ENCODE results near the gene EARS2. TPM values are rescaled to one million over a fixed set of nuclear protein-coding genes. Genes with fewer than 3 reads are reported as not detected.
A peak's percentile ranks its signal among the peaks of the same experiment; 100 is the strongest.

Gene EARS2
- polyA plus RNA-seq, 1 donor, result 23.0 TPM

DNA sequence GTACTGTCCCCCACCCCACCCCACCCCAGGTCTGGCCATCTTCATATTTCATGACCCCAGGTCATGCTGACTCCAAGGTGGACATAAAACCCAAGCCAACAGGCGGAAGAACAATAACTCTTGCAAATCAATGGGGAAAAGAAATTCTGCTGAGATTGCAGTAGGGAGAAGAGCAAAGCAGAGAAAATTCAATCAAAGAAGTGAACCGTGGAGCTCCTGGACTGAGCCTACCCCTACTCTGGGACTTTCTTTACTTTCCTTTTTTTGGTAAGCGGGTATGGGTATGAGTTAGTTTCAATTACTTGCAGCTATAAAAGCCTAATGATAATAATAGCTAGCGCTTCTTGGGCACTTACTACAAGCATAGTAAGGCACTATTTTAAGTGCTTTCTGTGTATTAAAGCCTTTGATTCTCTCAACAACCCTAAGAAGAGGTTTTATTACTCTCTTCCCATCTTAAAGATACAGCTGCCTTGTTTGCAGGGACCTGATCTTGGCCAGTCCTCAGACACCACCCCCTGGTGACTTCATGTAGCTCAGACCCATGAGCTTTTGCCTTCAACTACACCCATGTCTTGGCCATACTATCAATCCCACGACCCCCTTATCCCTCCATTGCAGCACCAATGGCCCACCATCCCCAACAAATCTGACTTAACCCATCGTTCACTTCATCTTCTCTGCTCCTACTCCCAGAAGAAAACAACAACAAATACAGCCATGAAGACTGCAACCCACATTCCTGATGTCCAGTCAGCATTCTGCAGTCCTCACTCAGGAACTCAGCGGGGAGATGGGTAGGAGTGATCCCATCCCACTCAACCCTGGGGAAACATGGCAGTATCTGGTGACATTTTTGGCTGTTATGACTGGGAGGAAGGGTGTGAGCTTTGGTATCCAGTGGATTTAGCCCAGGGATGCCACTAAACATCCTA is 51.2 kb downstream of the EARS2 start:
- no peak for DNase-seq
- Histone ChIP-seq H3K27me3 (ENCODE audit: control insufficient read depth, insufficient read depth, low read length) (no peaks in the 10 kb centered on the region), H3K27ac (ENCODE audit: low read length) (no peak overlapping the region), H3K36me3 (ENCODE audit: control insufficient read depth, insufficient read depth, low read length) (peaks cover 15% of the 10 kb centered on the region), H3K4me3 (ENCODE audit: low read length) (no peak overlapping the region), H3K4me1 (ENCODE audit: control insufficient read depth, insufficient read depth, low read length) (no peaks in the 10 kb centered on the region), H3K9me3 (ENCODE audit: control insufficient read depth, low read depth, low read length) (no peaks in the 10 kb centered on the region)
- WGBS (ENCODE audit: insufficient coverage, low lambda C conversion rate), result 50% methylated on average over 1 of the region's 7 CpGs

GRCh38 chr16:23505180-23505665 is 51.9 kb downstream of the EARS2 start:
- H3K4me1 ChIP-seq (ENCODE audit: control insufficient read depth, insufficient read depth, low read length), result peaks cover 5% of the 10 kb centered on the region
- WGBS (ENCODE audit: insufficient coverage, low lambda C conversion rate), result no CpG with 5 or more reads among the region's 9 CpGs

GRCh38 chr16:23504453-23505179 is 52.5 kb downstream of the EARS2 start:
- no CpG with 5 or more reads among the region's 13 CpGs for WGBS (ENCODE audit: insufficient coverage, low lambda C conversion rate)
- no peak overlapping the region for H3K27ac ChIP-seq (ENCODE audit: low read length)
- H3K27me3 ChIP-seq (ENCODE audit: control insufficient read depth, insufficient read depth, low read length), result no peaks in the 10 kb centered on the region
- no peaks in the 10 kb centered on the region for H3K9me3 ChIP-seq (ENCODE audit: control insufficient read depth, low read depth, low read length)
- H3K36me3 ChIP-seq (ENCODE audit: control insufficient read depth, insufficient read depth, low read length), result peaks cover 15% of the 10 kb centered on the region
- no peak for DNase-seq
- H3K4me3 ChIP-seq (ENCODE audit: low read length), result no peak overlapping the region
- peaks cover 10% of the 10 kb centered on the region for H3K4me1 ChIP-seq (ENCODE audit: control insufficient read depth, insufficient read depth, low read length)

More at GRCh38 chr16:23505180-23505665, 51.9 kb downstream of the EARS2 start:
- no peak for DNase-seq
- no peak overlapping the region for H3K27ac ChIP-seq (ENCODE audit: low read length)
- H3K36me3 ChIP-seq (ENCODE audit: control insufficient read depth, insufficient read depth, low read length), result peaks cover 15% of the 10 kb centered on the region
- H3K9me3 ChIP-seq (ENCODE audit: control insufficient read depth, low read depth, low read length), result no peaks in the 10 kb centered on the region
- H3K4me3 ChIP-seq (ENCODE audit: low read length), result no peak overlapping the region
- H3K27me3 ChIP-seq (ENCODE audit: control insufficient read depth, insufficient read depth, low read length), result no peaks in the 10 kb centered on the region

- no peaks in the 10 kb centered on the region for H3K9me3 ChIP-seq (ENCODE audit: control insufficient read depth, low read depth, low read length)
- peaks cover 16% of the 10 kb centered on the region for H3K4me1 ChIP-seq (ENCODE audit: control insufficient read depth, insufficient read depth, low read length)
- no peak overlapping the region for H3K4me3 ChIP-seq (ENCODE audit: low read length)
- H3K27me3 ChIP-seq (ENCODE audit: control insufficient read depth, insufficient read depth, low read length), result no peaks in the 10 kb centered on the region
- WGBS (ENCODE audit: insufficient coverage, low lambda C conversion rate), result no CpG with 5 or more reads among the region's 5 CpGs
- H3K27ac ChIP-seq (ENCODE audit: low read length), result no peak overlapping the region
- no peak for DNase-seq
- H3K36me3 ChIP-seq (ENCODE audit: control insufficient read depth, insufficient read depth, low read length), result peaks cover 15% of the 10 kb centered on the region
These were observed 53.1 kb downstream of the EARS2 start for GRCh38 chr16:23504076-23504452.

- Histone ChIP-seq H3K4me3 (ENCODE audit: low read length) (no peak overlapping the region), H3K27ac (ENCODE audit: low read length) (no peak overlapping the region), H3K36me3 (ENCODE audit: control insufficient read depth, insufficient read depth, low read length) (peaks cover 15% of the 10 kb centered on the region), H3K27me3 (ENCODE audit: control insufficient read depth, insufficient read depth, low read length) (no peaks in the 10 kb centered on the region), H3K9me3 (ENCODE audit: control insufficient read depth, low read depth, low read length) (no peaks in the 10 kb centered on the region), H3K4me1 (ENCODE audit: control insufficient read depth, insufficient read depth, low read length) (peaks cover 27% of the 10 kb centered on the region)
- no peak for DNase-seq
- WGBS (ENCODE audit: insufficient coverage, low lambda C conversion rate), result no CpG with 5 or more reads among the region's 2 CpGs
These were observed 54.7 kb downstream of the EARS2 start for GRCh38 chr16:23502466-23502865.

DNA sequence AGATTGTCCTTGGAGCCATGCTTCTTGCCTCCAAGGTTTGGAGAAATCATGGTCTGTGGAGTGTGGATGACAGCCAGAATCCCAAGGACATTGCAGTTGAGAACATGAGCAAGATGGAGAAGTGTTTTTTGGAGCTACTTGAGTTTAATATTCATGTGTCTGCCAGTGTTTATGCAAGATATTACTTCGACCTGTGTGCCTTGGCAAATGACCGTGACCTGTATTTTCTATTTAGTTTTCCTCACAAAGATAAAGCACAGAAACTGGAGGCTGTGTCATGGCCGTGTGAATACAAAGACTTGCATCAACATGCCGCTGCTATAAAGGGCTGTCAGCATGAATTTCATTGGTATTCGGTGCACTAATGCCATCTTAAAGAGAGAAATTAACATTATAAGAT is 55.9 kb downstream of the EARS2 start:
- H3K9me3 ChIP-seq (ENCODE audit: control insufficient read depth, low read depth, low read length), result no peaks in the 10 kb centered on the region
- no peaks in the 10 kb centered on the region for H3K27me3 ChIP-seq (ENCODE audit: control insufficient read depth, insufficient read depth, low read length)
- WGBS (ENCODE audit: insufficient coverage, low lambda C conversion rate), result no CpG with 5 or more reads among the region's 5 CpGs
- no peak overlapping the region for H3K27ac ChIP-seq (ENCODE audit: low read length)
- no peak for DNase-seq
- peaks cover 34% of the 10 kb centered on the region for H3K4me1 ChIP-seq (ENCODE audit: control insufficient read depth, insufficient read depth, low read length)
- H3K36me3 ChIP-seq (ENCODE audit: control insufficient read depth, insufficient read depth, low read length), result peaks cover 12% of the 10 kb centered on the region
- H3K4me3 ChIP-seq (ENCODE audit: low read length), result no peak overlapping the region

GRCh38 chr16:23500862-23501225 is 56.3 kb downstream of the EARS2 start:
- Histone ChIP-seq H3K9me3 (ENCODE audit: control insufficient read depth, low read depth, low read length) (no peaks in the 10 kb centered on the region), H3K4me3 (ENCODE audit: low read length) (no peak overlapping the region), H3K27me3 (ENCODE audit: control insufficient read depth, insufficient read depth, low read length) (no peaks in the 10 kb centered on the region), H3K36me3 (ENCODE audit: control insufficient read depth, insufficient read depth, low read length) (peaks cover 12% of the 10 kb centered on the region), H3K27ac (ENCODE audit: low read length) (no peak overlapping the region), H3K4me1 (ENCODE audit: control insufficient read depth, insufficient read depth, low read length) (peaks cover 34% of the 10 kb centered on the region)
- no CpG with 5 or more reads among the region's 4 CpGs for WGBS (ENCODE audit: insufficient coverage, low lambda C conversion rate)
- DNase-seq, result peak in 1 of 2 donors; percentile 63

GRCh38 chr16:23500212-23500861 is 56.8 kb downstream of the EARS2 start:
- DNase-seq, result peak in 1 of 2 donors; percentile 46
- Histone ChIP-seq H3K4me3 (ENCODE audit: low read length) (no peak overlapping the region), H3K27ac (ENCODE audit: low read length) (no peak overlapping the region), H3K36me3 (ENCODE audit: control insufficient read depth, insufficient read depth, low read length) (peaks cover 17% of the 10 kb centered on the region), H3K27me3 (ENCODE audit: control insufficient read depth, insufficient read depth, low read length) (no peaks in the 10 kb centered on the region), H3K9me3 (ENCODE audit: control insufficient read depth, low read depth, low read length) (no peaks in the 10 kb centered on the region), H3K4me1 (ENCODE audit: control insufficient read depth, insufficient read depth, low read length) (peaks cover 34% of the 10 kb centered on the region)
- no CpG with 5 or more reads among the region's 20 CpGs for WGBS (ENCODE audit: insufficient coverage, low lambda C conversion rate)

DNA sequence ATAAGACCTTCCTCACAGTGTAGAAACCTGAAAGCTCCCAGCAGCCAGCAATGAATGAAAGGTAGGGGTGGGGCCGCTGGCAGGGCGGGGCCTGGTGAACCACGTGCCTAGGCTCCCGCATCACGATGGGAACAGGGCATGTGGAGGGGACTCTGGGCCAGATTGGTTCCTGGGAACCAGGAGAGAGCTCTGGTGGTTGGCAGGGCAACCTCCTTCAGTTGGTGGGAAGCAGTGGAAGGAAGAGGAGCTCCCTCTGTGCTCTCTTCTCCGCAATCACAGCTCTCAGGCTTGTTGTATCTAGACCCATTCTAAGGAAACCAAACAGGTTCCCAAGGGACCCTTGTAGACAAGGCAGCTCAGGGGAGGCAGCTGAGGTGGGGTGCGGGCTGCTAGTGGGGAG is 57.3 kb downstream of the EARS2 start:
- H3K4me1 ChIP-seq (ENCODE audit: control insufficient read depth, insufficient read depth, low read length), result peaks cover 34% of the 10 kb centered on the region
- peaks cover 20% of the 10 kb centered on the region for H3K36me3 ChIP-seq (ENCODE audit: control insufficient read depth, insufficient read depth, low read length)
- WGBS (ENCODE audit: insufficient coverage, low lambda C conversion rate), result no CpG with 5 or more reads among the region's 7 CpGs
- no peak overlapping the region for H3K27ac ChIP-seq (ENCODE audit: low read length)
- no peaks in the 10 kb centered on the region for H3K27me3 ChIP-seq (ENCODE audit: control insufficient read depth, insufficient read depth, low read length)
- H3K4me3 ChIP-seq (ENCODE audit: low read length), result no peak overlapping the region
- DNase-seq, result peak in 1 of 2 donors; percentile 39
- H3K9me3 ChIP-seq (ENCODE audit: control insufficient read depth, low read depth, low read length), result no peaks in the 10 kb centered on the region

DNA sequence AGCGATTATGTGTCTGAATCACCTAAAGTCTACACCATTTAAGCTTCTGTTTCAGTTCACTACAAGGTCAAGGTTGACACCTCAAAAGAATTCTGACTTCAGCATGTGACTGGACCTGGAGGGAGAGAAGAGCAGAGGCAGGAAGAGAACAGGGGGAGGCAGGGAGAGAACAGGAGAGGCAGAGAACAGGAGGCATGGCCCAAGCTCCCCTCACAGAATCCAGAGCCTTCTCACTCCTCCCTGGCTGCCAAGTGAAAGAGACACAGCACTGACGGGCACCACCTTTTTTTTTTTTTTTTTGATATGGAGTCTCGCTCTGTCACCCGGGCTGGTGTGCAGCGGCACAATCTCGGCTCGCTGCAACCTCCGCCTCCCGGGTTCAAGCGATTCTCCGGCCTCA is 58.3 kb downstream of the EARS2 start:
- H3K36me3 ChIP-seq (ENCODE audit: control insufficient read depth, insufficient read depth, low read length), result peaks cover 29% of the 10 kb centered on the region
- H3K27me3 ChIP-seq (ENCODE audit: control insufficient read depth, insufficient read depth, low read length), result no peaks in the 10 kb centered on the region
- no peak overlapping the region for H3K27ac ChIP-seq (ENCODE audit: low read length)
- no peak overlapping the region for H3K4me3 ChIP-seq (ENCODE audit: low read length)
- WGBS (ENCODE audit: insufficient coverage, low lambda C conversion rate), result no CpG with 5 or more reads among the region's 11 CpGs
- H3K4me1 ChIP-seq (ENCODE audit: control insufficient read depth, insufficient read depth, low read length), result peaks cover 34% of the 10 kb centered on the region
- no peaks in the 10 kb centered on the region for H3K9me3 ChIP-seq (ENCODE audit: control insufficient read depth, low read depth, low read length)
- peak in 1 of 2 donors; percentile 42 for DNase-seq
